OCI-LY1 (cell line): Measurements from ENCODE around the gene AOC3.

ENCODE experiments used
- H2AFZ ChIP-seq: fragments of 200-600 bp; sonication (generic), shearing (Covaris generic); 2 replicates; pipeline ENCODE4 v1.6.0; 2014; ENCODE audit warnings: antibody characterized with exemption, mild to moderate bottlenecking, low read length
- H3F3A ChIP-seq: fragments of 200-600 bp; sonication (generic), shearing (Covaris generic); 2 replicates; pipeline ENCODE4 v1.6.0; 2014; ENCODE audit warnings: mild to moderate bottlenecking, antibody characterized with exemption, low read length, moderate library complexity; ENCODE audit not compliant: insufficient read depth
- H3K27ac ChIP-seq: fragments of 200-600 bp; sonication (generic); 2 replicates; pipeline ENCODE4 v1.5.1; 2014; ENCODE audit warnings: low read length, mixed run types, mild to moderate bottlenecking, low read depth; ENCODE audit not compliant: poor library complexity, severe bottlenecking
- H3K27me3 ChIP-seq: fragments of 200-600 bp; sonication (generic); 2 replicates; pipeline ENCODE4 v1.6.0; 2014; ENCODE audit warnings: antibody characterized with exemption, mild to moderate bottlenecking, low read length, moderate library complexity; ENCODE audit not compliant: insufficient read depth
- H3K36me3 ChIP-seq: fragments of 200-600 bp; sonication (generic); 2 replicates; pipeline ENCODE4 v1.6.1; 2014; ENCODE audit warnings: mild to moderate bottlenecking, antibody characterized with exemption, low read length, moderate library complexity, mixed read lengths; ENCODE audit not compliant: insufficient read depth
- H3K4me1 ChIP-seq: fragments of 200-600 bp; sonication (generic); 2 replicates; pipeline ENCODE4 v1.5.1; 2014; ENCODE audit warnings: mild to moderate bottlenecking, low read length, moderate library complexity; ENCODE audit not compliant: insufficient read depth, severe bottlenecking
- H3K4me2 ChIP-seq: fragments of 200-600 bp; sonication (generic), shearing (Covaris generic); 2 replicates; pipeline ENCODE4 v1.6.1; 2014; ENCODE audit warnings: low read length
- H3K4me3 ChIP-seq: fragments of 200-600 bp; sonication (generic); 2 replicates; pipeline ENCODE4 v1.5.1; 2014; ENCODE audit warnings: low read length, low read depth, mild to moderate bottlenecking, mixed read lengths; ENCODE audit not compliant: poor library complexity, severe bottlenecking
- H3K79me2 ChIP-seq: fragments of 200-600 bp; shearing (Covaris generic); 2 replicates; pipeline ENCODE4 v1.6.1; 2016; ENCODE audit warnings: mixed run types, low read length, mixed read lengths; ENCODE audit not compliant: insufficient read depth
- H3K9ac ChIP-seq: fragments of 200-600 bp; sonication (generic), shearing (Covaris generic); 2 replicates; pipeline ENCODE4 v1.6.1; 2014; ENCODE audit warnings: mild to moderate bottlenecking, low read length, mixed read lengths
- H3K9me2 ChIP-seq: fragments of 200-600 bp; sonication (generic), shearing (Covaris generic); 2 replicates; pipeline ENCODE4 v1.6.1; 2014; ENCODE audit warnings: low read depth, mild to moderate bottlenecking, low read length, mixed read lengths
- H3K9me3 ChIP-seq: fragments of 200-600 bp; shearing (Covaris generic); 2 replicates; pipeline ENCODE4 v1.6.1; 2014; ENCODE audit warnings: low read length, mixed read lengths
- H4K20me1 ChIP-seq: fragments of 200-600 bp; sonication (generic), shearing (Covaris generic); 2 replicates; pipeline ENCODE4 v1.6.0; 2016; ENCODE audit warnings: mild to moderate bottlenecking, low read length; ENCODE audit not compliant: insufficient read depth
- CTCF ChIP-seq: fragments of 200-600 bp; sonication (generic), shearing (Covaris generic); IDR thresholded peaks from 2 replicates; pipeline ENCODE4 v1.5.1; 2017; ENCODE audit warnings: mild to moderate bottlenecking, antibody characterized with exemption, low read length, moderate library complexity, mixed read lengths
- EZH2 ChIP-seq: fragments of 200-600 bp; sonication (generic), shearing (Covaris generic); IDR thresholded peaks from 2 replicates; pipeline ENCODE4 v1.8.0; 2017; ENCODE audit warnings: borderline replicate concordance, mixed run types, mild to moderate bottlenecking, antibody characterized with exemption, low read length, moderate library complexity, mixed read lengths

AOC3 gene

DNA sequence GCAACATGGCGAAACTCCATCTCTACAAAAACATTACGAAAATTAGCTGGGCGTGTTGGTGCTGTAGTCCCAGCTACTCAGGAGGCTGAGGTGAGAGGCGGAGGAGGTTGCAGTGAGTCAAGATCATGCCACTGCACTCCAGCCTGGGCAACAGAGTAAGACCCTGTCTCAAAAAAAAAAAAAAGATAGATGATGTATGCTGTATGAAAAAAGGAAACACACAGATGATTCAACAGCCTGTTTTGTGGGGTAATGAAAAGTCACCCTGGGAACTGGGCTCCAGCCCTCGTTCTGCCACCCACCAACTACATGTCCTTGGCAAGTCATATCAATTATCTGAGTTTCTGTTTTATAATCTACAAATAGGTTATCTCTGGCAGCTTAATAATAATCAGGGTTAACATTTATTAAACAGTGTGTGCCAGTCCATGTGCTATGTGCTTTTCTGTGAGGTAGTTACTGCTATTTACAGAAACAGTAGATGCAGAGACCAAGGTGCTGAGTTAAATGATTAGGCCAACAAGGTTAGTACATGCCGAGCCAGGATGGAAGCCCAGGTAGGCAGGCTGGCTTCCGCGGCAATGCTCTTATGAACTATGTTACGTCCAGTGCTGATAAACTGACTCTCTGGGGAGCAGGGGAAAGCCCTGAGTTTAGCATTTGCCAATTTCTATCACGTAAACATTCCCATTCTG is 50.7 kb downstream of the AOC3 start:
- Histone ChIP-seq H4K20me1 (no peaks in the 10 kb centered on the region), H3K27me3 (peaks cover 3% of the 10 kb centered on the region; the same call in 1 of the 2 replicates), H3F3A (no peaks in the 10 kb centered on the region), H3K9me2 (no peaks in the 10 kb centered on the region), H3K27ac (no peak overlapping the region), H3K4me3 (no peak overlapping the region), H3K9me3 (no peaks in the 10 kb centered on the region), H3K4me2 (no peak overlapping the region), H2AFZ (no peak overlapping the region), H3K4me1 (no peaks in the 10 kb centered on the region), H3K36me3 (no peaks in the 10 kb centered on the region), H3K9ac (no peak overlapping the region), H3K79me2 (no peaks in the 10 kb centered on the region)
- TF ChIP-seq EZH2: no peak
- TF ChIP-seq CTCF: no peak

GRCh38 chr17:42904110-42904469 is 53.1 kb downstream of the AOC3 start:
- H3K4me2 ChIP-seq: no peak overlapping the region
- H2AFZ ChIP-seq: no peak overlapping the region
- peaks cover 8% of the 10 kb centered on the region for H3K4me1 ChIP-seq

GRCh38 chr17:42906772-42907446 is 55.9 kb downstream of the AOC3 start:
- Histone ChIP-seq H3K4me1 (peaks cover 11% of the 10 kb centered on the region), H3K4me2 (no peak overlapping the region), H3K27me3 (peaks cover 5% of the 10 kb centered on the region; the same call in 1 of the 2 replicates), H3K27ac (no peak overlapping the region), H3K9me2 (no peaks in the 10 kb centered on the region), H3K79me2 (no peaks in the 10 kb centered on the region), H3K9me3 (no peaks in the 10 kb centered on the region), H3K9ac (no peak overlapping the region), H3K4me3 (no peak overlapping the region), H4K20me1 (no peaks in the 10 kb centered on the region), H3K36me3 (no peaks in the 10 kb centered on the region), H2AFZ (no peak overlapping the region), H3F3A (no peaks in the 10 kb centered on the region)
- TF ChIP-seq CTCF (no peak), EZH2 (no peak)

More at GRCh38 chr17:42904110-42904469, 53.1 kb downstream of the AOC3 start:
- Histone ChIP-seq H3K9me2 (no peaks in the 10 kb centered on the region), H3K27me3 (peaks cover 5% of the 10 kb centered on the region; the same call in 1 of the 2 replicates), H3K4me3 (no peak overlapping the region), H3K9me3 (no peaks in the 10 kb centered on the region), H3K36me3 (no peaks in the 10 kb centered on the region), H4K20me1 (no peaks in the 10 kb centered on the region), H3F3A (no peaks in the 10 kb centered on the region), H3K79me2 (no peaks in the 10 kb centered on the region), H3K27ac (no peak overlapping the region), H3K9ac (no peak overlapping the region)
- TF ChIP-seq EZH2 (no peak), CTCF (no peak)
